D721Med (cell line): Measurements from ENCODE around the gene RPS6KC1.

Experiments
- DNase-seq: peaks from one replicate; pipeline ENCODE4 v3.0.0; 2011; ENCODE audit warnings: low spot score; ENCODE audit not compliant: insufficient read length
- FAIRE-seq: peaks from 2 replicates; lab custom pipeline; 2011; peaks lifted over from hg19 to GRCh38; lab: Jason Lieb, UNC
- TF ChIP-seq, protein P1 (sequence below): IDR thresholded peaks from 2 replicates; pipeline ENCODE4 v1.5.1; 2012; ENCODE audit warnings: mild to moderate bottlenecking, control low read depth; ENCODE audit not compliant: insufficient read depth; ENCODE audit errors: missing control alignments

Gene RPS6KC1

DNA sequence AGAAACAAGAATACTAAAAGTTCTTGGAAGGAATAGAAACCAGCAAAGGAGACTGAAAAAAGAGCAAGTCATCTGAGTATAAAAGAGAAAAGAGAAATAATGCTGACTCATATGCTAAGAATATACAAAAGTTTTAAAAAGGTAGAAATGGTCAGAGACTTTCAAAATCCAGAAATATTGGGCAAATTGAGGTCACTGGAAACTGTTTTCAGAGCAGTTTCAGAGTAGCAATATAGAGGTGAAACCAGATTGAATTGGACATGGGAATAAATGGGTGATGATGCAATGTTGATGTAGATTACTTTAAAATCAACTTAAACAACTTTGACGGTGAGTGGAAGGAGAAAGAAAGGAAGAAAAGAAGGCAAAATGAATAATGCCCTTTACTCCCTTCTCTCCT is 1.8 kb upstream of the RPS6KC1 start:
- DNase-seq = no peak
- FAIRE-seq = peak; percentile 16
- TF ChIP-seq, protein P1, sequence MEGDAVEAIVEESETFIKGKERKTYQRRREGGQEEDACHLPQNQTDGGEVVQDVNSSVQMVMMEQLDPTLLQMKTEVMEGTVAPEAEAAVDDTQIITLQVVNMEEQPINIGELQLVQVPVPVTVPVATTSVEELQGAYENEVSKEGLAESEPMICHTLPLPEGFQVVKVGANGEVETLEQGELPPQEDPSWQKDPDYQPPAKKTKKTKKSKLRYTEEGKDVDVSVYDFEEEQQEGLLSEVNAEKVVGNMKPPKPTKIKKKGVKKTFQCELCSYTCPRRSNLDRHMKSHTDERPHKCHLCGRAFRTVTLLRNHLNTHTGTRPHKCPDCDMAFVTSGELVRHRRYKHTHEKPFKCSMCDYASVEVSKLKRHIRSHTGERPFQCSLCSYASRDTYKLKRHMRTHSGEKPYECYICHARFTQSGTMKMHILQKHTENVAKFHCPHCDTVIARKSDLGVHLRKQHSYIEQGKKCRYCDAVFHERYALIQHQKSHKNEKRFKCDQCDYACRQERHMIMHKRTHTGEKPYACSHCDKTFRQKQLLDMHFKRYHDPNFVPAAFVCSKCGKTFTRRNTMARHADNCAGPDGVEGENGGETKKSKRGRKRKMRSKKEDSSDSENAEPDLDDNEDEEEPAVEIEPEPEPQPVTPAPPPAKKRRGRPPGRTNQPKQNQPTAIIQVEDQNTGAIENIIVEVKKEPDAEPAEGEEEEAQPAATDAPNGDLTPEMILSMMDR = no peak

DNA sequence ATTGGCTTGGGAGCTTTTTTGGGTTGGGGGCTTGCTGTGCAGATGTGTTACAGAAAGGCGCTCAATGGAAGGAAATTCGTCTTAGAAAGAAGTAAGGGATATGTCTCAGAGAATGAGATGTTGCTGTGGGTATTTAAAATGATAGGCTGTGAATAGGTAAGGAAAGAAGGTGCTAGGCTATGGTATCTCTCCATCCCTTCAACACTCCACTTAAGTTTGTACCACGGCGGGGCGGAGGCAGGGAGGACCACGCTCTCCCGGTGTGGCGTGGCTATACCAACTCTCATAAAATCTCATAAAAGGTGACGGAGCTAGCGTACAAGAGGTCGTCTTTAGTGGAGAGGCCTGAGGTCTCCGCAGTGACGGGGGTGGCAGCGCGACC is 305 bp upstream of the RPS6KC1 start:
- FAIRE-seq (peak; percentile 25), DNase-seq (no peak)
- TF ChIP-seq, protein P1 = no peak

DNA sequence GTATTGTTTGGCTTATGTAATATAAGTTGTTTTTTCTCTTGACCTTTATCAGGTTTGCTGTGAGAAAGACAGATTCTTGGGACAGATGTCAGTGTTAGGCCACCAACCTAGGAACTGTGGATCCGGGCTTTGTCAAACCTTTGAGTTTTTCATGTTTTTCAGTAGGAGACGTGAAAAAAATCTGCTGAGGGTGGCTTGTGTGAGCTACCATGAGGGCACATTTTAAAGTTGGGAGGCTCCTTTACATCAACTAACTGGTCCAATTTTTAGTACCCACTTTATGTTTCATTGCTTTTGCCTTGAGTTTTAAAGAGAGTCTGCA is 801 bp downstream of the RPS6KC1 start:
- FAIRE-seq (no peak), DNase-seq (no peak)
- TF ChIP-seq, protein P1 = no peak

DNA sequence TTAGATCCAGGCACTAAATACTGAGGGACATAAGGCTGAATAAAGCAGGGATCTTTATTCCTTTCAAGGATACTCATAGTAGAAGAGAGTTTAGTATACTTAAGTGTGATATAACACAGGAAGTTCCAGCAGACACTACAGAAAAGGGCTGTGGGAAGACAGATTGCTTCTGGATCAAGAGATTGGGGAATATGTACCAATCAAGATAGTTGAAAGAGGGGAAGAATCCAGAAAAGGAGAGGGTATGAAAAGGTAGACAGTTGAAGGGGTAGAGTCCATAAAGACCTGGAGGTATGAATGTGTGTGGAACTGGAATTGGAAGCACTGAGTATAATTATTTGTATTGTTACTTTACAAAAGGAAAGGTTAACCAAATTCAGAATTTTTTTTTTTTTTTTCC is 2.4 kb downstream of the RPS6KC1 start:
- DNase-seq (no peak), FAIRE-seq (no peak)
- TF ChIP-seq, protein P1 = no peak

DNA sequence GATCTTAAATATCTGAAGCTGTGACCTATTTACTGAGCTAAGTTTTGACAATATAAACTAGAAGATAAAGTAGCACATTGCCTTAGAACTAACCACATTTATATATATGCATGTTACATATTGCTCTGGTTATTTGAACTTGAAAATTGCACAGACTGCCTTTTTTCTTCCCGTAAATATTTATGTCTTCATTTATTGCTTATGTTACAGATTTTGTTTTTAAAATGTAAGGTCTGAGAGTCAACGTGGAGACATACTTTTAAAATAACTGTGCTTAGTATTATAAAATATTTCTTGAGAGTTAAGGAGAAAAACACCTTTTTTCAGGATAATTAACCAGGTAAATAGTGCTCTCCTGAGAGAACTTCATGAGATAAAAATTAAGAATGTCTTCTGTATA is 3.1 kb downstream of the RPS6KC1 start:
- FAIRE-seq = no peak
- TF ChIP-seq, protein P1 = no peak
- no peak for DNase-seq

- TF ChIP-seq, protein P1 = no peak
- no peak for DNase-seq
- FAIRE-seq = peak; percentile 84
Observed at GRCh38 chr1:213054733-213055591, 3.9 kb downstream of the RPS6KC1 start.

DNA sequence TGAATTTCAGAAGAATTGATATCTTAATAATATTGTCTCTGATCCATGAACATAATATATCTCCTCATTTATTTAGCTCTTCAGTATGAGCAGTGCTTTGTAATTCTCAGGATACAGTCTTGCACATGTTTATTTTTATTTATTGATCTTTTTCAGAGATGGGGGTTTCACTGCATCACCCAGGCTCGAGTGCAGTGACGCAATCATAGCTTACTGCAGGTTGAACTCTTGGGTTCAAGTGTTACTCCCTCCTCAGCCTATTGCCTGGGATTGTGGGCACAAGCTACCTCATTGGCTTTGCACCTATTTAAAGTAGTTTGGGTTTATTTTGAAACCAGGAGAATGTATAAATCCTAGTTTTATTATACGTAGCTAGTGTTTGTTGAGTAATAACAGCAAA is 4.7 kb downstream of the RPS6KC1 start:
- TF ChIP-seq, protein P1 = no peak
- FAIRE-seq = no peak
- no peak for DNase-seq
